ENCODE data around the gene FYN.
A peak's percentile ranks its signal among the peaks of the same experiment; 100 is the strongest.

FYN gene

DNA sequence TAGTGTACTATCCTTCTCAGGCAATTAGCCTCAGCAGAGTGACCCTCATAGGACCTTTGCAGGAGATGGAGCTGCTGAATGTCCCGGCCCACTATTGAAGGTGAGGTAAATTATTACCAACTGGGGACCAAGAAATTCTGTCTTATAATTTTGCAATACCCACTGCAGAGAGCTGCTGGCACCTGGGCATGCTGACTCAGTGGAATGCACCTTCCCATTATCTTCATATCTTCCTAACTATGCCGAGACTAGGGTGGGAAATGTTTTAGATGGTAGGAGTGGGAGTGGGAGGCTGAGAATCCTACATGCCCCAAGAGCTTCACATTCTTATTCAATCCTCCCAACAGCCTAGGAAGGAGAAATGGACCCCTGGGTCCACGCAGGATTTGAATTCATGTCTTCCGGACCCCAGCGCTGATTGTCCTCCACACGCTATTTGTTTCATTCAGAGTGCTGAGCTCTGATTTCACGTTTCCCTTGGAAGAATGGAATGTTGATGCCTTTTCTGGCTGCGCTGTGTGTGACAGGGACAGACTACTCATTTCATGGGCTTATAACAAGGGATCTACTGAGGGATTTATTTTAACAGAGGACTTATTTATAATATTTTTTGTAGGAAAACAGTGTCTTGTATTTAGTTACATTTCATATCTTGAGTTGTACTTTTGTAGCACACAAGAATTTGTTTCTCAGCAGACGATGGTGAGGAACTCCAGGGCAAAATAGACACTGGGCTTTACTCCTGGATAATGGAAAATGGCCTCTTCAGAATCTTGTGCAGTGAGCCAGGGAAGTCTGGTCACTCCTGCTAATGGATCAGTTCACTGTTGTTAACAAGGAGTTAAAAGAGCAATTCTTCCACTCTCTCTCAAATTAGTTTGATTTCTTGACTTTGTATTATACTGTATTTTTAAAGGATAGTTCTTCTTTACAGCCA is 66.4 kb downstream of the FYN start:
- H3K27ac Mint-ChIP-seq = peak overlapping the region; percentile 98
- H3K4me1 Mint-ChIP-seq (ENCODE audit: low read depth) = peaks cover 99% of the 10 kb centered on the region
- H3K4me3 Mint-ChIP-seq = peak overlapping the region; percentile 74

DNA sequence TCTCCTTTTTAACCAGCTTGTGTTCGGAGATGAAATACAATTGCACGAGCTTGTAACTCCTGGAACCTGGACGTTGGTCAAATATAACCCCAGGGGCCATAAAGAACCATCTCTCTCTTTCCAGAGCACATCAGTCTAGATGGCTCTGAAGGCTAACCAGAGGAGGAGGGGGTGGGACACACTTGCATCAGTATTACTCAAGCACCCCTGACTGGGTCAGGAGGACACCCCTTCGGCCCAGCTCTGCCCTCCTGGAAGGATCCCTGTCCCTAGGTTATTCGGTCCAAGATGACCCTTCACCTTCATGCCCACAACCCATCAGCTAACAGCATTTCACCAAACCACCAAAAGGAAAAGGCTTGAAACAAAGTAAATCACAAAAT is 67.1 kb downstream of the FYN start:
- peak overlapping the region; percentile 74 for H3K4me3 Mint-ChIP-seq

More for the DNA sequence above, 66.4 kb downstream of the FYN start:
- no peak for DNase-seq
- no peaks in the 10 kb centered on the region for H3K9me3 Mint-ChIP-seq
- peaks cover 86% of the 10 kb centered on the region for H3K36me3 Mint-ChIP-seq (ENCODE audit: low read depth)
- no peaks in the 10 kb centered on the region for H3K27me3 Mint-ChIP-seq

DNA sequence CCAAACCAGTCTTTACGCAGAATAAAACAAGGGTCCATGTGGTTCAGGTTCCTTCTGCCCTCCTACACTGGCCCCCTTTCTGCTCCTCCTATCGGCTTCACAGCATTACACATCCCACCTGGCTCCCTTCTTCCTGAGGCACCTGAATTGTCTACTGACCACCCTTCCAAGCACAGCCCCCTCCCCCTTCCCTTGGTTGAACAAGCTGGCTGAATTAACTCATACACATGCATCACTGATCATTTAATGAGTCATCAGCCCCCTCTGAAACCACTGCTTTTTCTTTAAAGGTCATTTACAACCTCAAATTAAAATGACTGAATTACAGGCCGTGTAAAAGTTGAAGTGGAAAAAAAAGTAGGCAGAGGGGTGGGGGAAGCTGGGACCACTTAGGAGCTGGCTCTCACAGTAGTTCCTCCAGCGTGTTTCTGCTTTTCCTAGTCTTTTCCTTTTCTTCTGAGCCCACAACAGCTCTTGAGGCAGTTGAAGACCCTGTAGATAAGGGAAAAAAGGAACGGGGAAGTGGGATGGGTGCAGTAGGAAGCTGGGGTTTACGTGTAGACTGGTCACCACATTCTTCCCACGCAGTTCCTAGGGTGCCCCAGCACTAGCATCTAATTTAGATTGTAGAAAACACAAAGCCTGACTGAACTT is 67.6 kb downstream of the FYN start:
- H3K36me3 Mint-ChIP-seq (ENCODE audit: low read depth) = peaks cover 86% of the 10 kb centered on the region
- no peaks in the 10 kb centered on the region for H3K9me3 Mint-ChIP-seq
- H3K27me3 Mint-ChIP-seq = no peaks in the 10 kb centered on the region
- peak overlapping the region; percentile 74 for H3K4me3 Mint-ChIP-seq
- peaks cover 99% of the 10 kb centered on the region for H3K4me1 Mint-ChIP-seq (ENCODE audit: low read depth)
- DNase-seq = peak; percentile 73
- peak overlapping the region; percentile 98 for H3K27ac Mint-ChIP-seq

More for the DNA sequence above, 67.1 kb downstream of the FYN start:
- Mint-ChIP-seq H3K4me1 (ENCODE audit: low read depth) (peaks cover 99% of the 10 kb centered on the region), H3K36me3 (ENCODE audit: low read depth) (peaks cover 86% of the 10 kb centered on the region), H3K27me3 (no peaks in the 10 kb centered on the region), H3K27ac (peak overlapping the region; percentile 98), H3K9me3 (no peaks in the 10 kb centered on the region)
- no peak for DNase-seq

DNA sequence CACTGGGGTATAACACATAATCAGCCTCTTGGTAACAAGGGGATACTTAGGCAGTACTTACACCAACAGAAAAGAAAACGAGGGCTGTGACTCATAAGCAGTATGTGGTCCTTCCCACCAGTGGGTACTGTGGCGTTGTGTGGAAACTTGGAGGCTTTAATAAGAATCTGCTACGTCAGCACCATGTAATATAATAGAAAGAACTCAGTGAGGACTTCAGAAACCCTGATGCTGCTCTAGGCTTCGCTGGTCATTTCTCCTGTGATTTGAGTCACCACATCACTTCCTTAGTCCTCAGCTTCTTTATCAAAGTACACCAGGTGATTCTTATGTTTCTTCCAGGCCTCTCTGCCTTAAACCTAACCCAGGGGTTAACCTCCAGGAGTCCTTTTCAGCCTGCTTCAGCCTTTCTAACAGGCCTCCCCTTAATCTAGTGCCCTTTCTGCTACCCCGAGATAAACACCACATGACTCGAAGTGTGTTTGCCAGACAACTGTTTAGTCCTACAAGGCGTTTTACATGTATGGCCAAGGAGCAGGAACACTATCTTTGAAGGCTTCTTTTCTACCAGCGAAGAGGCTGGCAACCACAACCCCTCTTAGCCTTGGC is 68.5 kb downstream of the FYN start:
- Mint-ChIP-seq H3K27me3 (no peaks in the 10 kb centered on the region), H3K36me3 (ENCODE audit: low read depth) (peaks cover 87% of the 10 kb centered on the region), H3K9me3 (no peaks in the 10 kb centered on the region), H3K4me3 (peak overlapping the region; percentile 74), H3K4me1 (ENCODE audit: low read depth) (peaks cover 99% of the 10 kb centered on the region), H3K27ac (peak overlapping the region; percentile 98)
- DNase-seq = peak; percentile 61

DNA sequence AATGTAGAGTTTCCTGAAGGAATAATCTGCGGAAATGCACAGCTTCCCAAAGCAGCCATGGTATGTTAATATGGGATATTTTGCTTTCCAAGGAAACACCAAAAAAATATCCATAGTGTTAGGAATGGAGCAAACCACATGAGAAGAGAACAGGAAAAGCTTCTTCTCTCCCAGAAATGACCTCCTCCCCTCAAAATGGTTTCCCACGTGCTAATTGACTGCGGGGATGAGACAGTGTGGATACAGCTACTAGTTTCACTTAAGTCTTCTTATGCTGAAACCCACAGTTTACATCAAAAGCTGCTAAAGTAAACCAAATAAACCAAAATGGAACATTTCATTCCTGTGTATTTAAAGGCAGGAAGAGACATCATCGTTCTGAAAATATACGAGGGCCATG is 69.4 kb downstream of the FYN start:
- Mint-ChIP-seq H3K4me3 (peak overlapping the region; percentile 74), H3K4me1 (ENCODE audit: low read depth) (peaks cover 100% of the 10 kb centered on the region), H3K27ac (peak overlapping the region; percentile 98), H3K36me3 (ENCODE audit: low read depth) (peaks cover 88% of the 10 kb centered on the region), H3K27me3 (no peaks in the 10 kb centered on the region), H3K9me3 (no peaks in the 10 kb centered on the region)
- DNase-seq = no peak

DNA sequence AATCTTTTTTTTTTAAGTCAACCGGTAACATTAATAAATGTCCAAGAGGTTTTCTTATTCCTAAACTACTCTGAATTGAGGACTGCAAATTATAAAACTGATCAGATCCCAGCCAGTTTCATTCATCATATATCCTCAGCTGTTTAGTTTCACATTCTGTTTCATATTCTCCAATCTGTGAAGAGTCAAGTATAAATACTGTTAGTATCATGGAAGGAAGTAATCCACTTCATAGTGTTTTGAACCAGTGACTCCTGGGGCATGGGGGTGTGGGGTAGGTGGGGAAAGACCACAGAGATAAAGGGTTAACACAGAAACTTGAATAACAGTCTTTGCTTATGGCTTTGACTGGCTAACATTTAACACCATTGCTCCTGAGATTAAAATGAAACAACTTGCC is 69.9 kb downstream of the FYN start:
- Mint-ChIP-seq H3K27me3 (no peaks in the 10 kb centered on the region), H3K27ac (peak overlapping the region; percentile 98), H3K36me3 (ENCODE audit: low read depth) (peaks cover 88% of the 10 kb centered on the region), H3K9me3 (no peaks in the 10 kb centered on the region), H3K4me3 (peak overlapping the region; percentile 74), H3K4me1 (ENCODE audit: low read depth) (peaks cover 100% of the 10 kb centered on the region)
- no peak for DNase-seq

DNA sequence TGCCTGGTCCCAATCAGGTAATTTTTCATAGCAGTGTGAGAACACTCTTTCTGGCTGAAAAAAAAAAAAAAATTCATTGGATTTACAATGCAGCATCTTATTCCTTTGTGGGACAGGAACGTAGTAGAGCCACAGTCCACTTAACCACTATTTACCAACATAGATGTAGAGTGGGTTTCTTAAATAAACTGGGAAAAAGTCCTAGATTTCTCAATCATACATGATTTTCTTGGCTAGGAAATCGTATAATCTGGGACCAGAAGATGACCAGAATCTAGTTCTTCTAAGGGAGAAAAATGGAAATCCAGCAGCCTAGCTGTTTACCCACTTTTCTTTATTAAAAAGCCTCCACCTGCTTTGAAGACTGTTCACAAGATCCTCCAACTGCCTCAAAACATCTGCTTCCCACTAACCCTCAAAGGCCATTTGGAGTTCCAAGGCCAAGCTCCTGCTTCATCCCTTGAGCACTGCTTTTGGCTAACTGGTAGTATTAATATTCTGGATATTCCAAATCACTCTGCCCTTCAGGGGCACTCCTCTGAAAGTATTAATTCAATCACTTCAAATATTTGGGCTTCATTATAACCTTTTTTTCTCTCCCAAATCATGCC is 70.4 kb downstream of the FYN start:
- H3K27ac Mint-ChIP-seq = peak overlapping the region; percentile 98
- H3K4me3 Mint-ChIP-seq = peak overlapping the region; percentile 74
- peaks cover 98% of the 10 kb centered on the region for H3K4me1 Mint-ChIP-seq (ENCODE audit: low read depth)
- H3K9me3 Mint-ChIP-seq = no peaks in the 10 kb centered on the region
- H3K36me3 Mint-ChIP-seq (ENCODE audit: low read depth) = peaks cover 87% of the 10 kb centered on the region
- H3K27me3 Mint-ChIP-seq = no peaks in the 10 kb centered on the region
- DNase-seq = no peak

DNA sequence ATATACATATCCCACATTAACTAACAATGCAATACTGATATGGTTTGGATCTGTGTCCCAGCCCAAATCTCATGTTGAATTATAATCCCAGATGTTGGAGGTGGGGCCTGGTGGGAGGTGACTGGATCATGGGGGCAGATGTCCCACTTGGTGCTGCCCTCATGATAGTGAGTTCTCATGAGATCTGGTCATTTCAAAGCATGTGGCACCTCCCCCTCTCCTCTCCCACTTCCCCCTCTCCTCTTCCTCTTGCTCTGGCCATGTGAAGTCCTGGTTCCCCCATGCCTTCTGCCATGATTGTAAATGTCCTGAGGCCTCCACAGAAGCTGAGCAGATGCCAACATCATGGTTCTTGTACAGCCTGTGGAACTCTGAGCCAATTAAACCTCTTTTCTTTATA is 71.2 kb downstream of the FYN start:
- Mint-ChIP-seq H3K27me3 (no peaks in the 10 kb centered on the region), H3K4me3 (no peak overlapping the region), H3K9me3 (no peaks in the 10 kb centered on the region), H3K27ac (peak overlapping the region; percentile 98), H3K4me1 (ENCODE audit: low read depth) (peaks cover 95% of the 10 kb centered on the region), H3K36me3 (ENCODE audit: low read depth) (peaks cover 83% of the 10 kb centered on the region)
- no peak for DNase-seq

DNA sequence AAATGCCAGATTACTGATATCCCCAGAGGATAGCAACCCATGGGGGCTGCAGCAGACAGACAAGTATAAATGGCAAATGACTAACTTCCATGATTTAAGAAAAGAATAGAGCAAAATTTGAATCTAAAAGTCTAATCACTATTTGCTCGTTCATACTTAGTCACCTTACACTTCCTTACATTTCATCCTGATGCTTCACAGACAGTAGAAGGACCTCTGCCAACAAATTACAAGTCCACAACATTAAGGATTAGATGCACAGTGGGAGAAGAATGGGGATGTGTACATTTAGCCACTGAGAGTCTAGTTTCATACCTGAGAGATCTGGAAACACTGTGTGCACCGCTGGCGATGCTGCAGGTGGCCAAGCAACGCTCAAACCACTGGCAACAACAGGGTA is 72.4 kb downstream of the FYN start:
- H3K4me3 Mint-ChIP-seq = no peak overlapping the region
- peaks cover 85% of the 10 kb centered on the region for H3K36me3 Mint-ChIP-seq (ENCODE audit: low read depth)
- no peaks in the 10 kb centered on the region for H3K27me3 Mint-ChIP-seq
- H3K4me1 Mint-ChIP-seq (ENCODE audit: low read depth) = peaks cover 95% of the 10 kb centered on the region
- H3K27ac Mint-ChIP-seq = peak overlapping the region; percentile 90
- DNase-seq = no peak
- H3K9me3 Mint-ChIP-seq = no peaks in the 10 kb centered on the region

DNA sequence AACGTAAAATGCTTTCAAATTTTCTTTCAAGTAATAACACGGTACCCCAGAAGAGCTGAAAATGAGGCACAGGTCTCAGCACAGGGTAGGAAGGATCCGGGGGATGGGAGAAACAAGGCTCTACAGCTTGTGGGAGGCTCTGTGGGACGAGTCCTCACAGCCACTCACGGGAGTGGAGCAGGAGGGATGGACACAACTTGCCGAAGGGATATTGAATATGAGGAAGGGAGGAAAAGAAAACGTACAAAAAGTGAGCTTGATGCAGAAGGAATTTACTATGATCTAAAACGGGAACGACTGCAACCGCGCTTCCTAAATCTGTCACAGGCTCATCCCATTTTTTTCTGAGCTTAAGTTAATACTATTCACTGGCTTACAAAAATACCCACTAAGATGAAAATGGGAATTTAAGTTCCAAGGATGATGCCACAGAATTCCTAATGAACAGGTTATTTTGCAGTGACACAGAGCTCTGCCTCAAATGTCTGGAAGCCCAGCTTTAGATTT is 72.9 kb downstream of the FYN start:
- no peak overlapping the region for H3K4me3 Mint-ChIP-seq
- peaks cover 95% of the 10 kb centered on the region for H3K4me1 Mint-ChIP-seq (ENCODE audit: low read depth)
- DNase-seq = no peak
- peak overlapping the region; percentile 90 for H3K27ac Mint-ChIP-seq
- no peaks in the 10 kb centered on the region for H3K9me3 Mint-ChIP-seq
- H3K27me3 Mint-ChIP-seq = no peaks in the 10 kb centered on the region
- H3K36me3 Mint-ChIP-seq (ENCODE audit: low read depth) = peaks cover 88% of the 10 kb centered on the region

DNA sequence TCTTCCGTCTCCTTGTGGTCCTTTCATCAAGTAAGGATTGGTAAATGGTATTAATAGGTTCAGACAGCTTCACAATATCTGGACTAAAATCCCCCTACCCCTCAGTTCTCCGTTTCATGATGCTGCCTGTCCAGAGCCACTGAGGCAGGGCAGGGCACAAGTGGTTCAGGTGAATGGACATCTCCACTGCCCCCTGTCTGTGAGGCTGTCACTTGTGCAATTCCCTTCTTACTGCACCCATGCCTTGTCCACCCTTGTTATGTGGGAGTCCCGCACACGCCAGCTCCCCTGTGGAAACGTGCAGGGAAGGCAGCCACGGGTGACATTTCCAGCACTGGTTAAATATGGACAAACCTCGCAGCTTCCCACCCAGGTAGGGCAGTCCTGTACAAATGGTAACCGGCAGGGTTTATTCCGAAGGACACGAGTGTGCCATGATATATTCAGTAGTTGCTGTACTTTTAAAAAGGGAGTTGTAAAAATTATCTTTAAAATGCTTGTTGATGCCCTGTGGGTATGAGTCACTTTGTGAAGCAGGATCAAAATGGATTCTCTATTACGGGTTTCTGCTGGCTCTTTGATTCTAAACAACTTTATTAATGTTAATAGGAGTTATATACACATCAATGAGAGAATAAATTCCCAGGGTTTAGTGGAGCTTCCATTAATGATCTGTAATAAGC is 73.5 kb downstream of the FYN start:
- Mint-ChIP-seq H3K27me3 (no peaks in the 10 kb centered on the region), H3K4me3 (no peak overlapping the region), H3K9me3 (no peaks in the 10 kb centered on the region), H3K4me1 (ENCODE audit: low read depth) (peaks cover 95% of the 10 kb centered on the region), H3K27ac (peak overlapping the region; percentile 90), H3K36me3 (ENCODE audit: low read depth) (peaks cover 88% of the 10 kb centered on the region)
- no peak for DNase-seq

DNA sequence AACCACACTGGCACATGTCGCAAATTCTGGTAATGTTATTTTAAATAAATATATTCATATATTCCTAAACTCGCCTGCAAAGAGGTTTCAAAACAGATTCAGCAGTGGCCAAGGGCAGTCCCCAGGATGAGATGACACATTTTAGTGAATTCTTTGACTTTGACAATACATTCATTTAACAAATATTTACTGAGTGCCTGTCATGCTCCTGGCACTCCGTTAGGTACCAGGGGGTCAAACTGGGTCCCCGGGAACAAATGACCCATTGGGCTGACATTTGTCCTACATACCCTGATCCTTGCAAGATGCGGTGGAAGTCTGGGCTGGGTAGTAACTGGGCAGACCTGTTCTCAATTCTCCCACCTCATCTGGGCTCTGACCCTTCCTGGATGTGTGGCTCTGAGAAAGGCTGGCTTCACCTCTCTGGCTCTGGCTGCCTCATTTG is 74.9 kb downstream of the FYN start:
- no peak for DNase-seq
- peaks cover 95% of the 10 kb centered on the region for H3K4me1 Mint-ChIP-seq (ENCODE audit: low read depth)
- H3K36me3 Mint-ChIP-seq (ENCODE audit: low read depth) = peaks cover 94% of the 10 kb centered on the region
- no peaks in the 10 kb centered on the region for H3K27me3 Mint-ChIP-seq
- no peaks in the 10 kb centered on the region for H3K9me3 Mint-ChIP-seq
- H3K4me3 Mint-ChIP-seq = no peak overlapping the region
- H3K27ac Mint-ChIP-seq = peak overlapping the region; percentile 90

DNA sequence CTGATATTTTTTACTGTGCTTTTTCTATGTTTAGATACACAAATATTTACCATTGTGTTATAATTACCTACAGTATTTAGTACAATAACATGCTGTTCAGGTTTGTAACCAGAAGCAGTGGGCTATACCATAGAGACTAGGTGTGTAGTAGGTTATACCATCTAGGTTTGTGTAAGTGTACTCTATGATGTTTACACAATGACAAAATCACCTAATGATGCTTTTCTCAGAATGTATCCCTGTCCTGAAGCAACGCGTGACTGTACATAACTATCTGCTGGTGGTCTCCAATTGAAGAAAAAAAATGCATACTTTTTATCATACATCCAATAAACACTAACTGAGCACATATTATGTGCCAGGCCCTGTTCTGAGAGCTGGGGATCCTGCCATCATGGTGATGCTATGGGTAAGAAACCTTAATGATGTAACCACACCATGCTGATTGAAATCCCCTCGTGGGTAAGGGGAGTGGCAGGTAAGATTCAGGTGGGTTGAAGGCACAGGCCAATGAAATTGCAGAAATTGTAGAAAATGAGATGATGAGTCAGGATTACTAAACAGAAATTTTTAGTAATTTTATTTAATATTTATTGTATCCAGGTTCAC is 76.8 kb downstream of the FYN start:
- peaks cover 95% of the 10 kb centered on the region for H3K4me1 Mint-ChIP-seq (ENCODE audit: low read depth)
- no peak for DNase-seq
- H3K27ac Mint-ChIP-seq = peak overlapping the region; percentile 95
- H3K36me3 Mint-ChIP-seq (ENCODE audit: low read depth) = peaks cover 93% of the 10 kb centered on the region
- H3K27me3 Mint-ChIP-seq = no peaks in the 10 kb centered on the region
- H3K4me3 Mint-ChIP-seq = peak overlapping the region; percentile 15
- H3K9me3 Mint-ChIP-seq = no peaks in the 10 kb centered on the region
